OCI-LY7 (cell line): ENCODE measurements around the gene PRM2. TPM values are rescaled to one million over a fixed set of nuclear protein-coding genes. Genes with fewer than 3 reads are reported as not detected.

ENCODE experiments used
- BruUV-seq: library from RNA; stranded (reverse); fragments of 400-500 nt; replicated peaks from 2 replicates; lab custom pipeline; 2021; lab: Mats Ljungman, UMichigan
- CTCF ChIA-PET: fragments of 300-600 bp; sonication (Branson Sonifier 250); formaldehyde crosslinking; loops from one replicate; lab custom pipeline; 2022; ENCODE audit warnings: antibody characterized with exemption; ENCODE audit not compliant: unreplicated experiment; lab: Charles Lee
- POLR2A ChIA-PET: fragments of 300-600 bp; sonication (Branson Sonifier 250); formaldehyde crosslinking; loops from one replicate; lab custom pipeline; 2022; ENCODE audit warnings: antibody characterized with exemption; lab: Charles Lee
- DNase-seq: peaks from one replicate; pipeline ENCODE4 v3.0.0-alpha.2; 2015; ENCODE audit warnings: low spot score
- H2AFZ ChIP-seq: fragments of 200-600 bp; sonication (generic), shearing (Covaris generic); 2 replicates; pipeline ENCODE4 v1.6.1; 2014; ENCODE audit warnings: mild to moderate bottlenecking, antibody characterized with exemption, low read length, moderate library complexity
- H3K27ac ChIP-seq: fragments of 200-600 bp; sonication (generic); 2 replicates; pipeline ENCODE4 v1.5.1; 2014; ENCODE audit warnings: mixed run types, low read depth, mild to moderate bottlenecking, moderate library complexity, low read length, inconsistent platforms; ENCODE audit not compliant: poor library complexity, severe bottlenecking
- H3K36me3 ChIP-seq: fragments of 200-600 bp; sonication (generic); 2 replicates; pipeline ENCODE4 v1.6.1; 2014; ENCODE audit warnings: mild to moderate bottlenecking, antibody characterized with exemption, low read length, moderate library complexity, mixed read lengths; ENCODE audit not compliant: insufficient read depth
- H3K4me1 ChIP-seq: fragments of 200-600 bp; sonication (generic); 2 replicates; pipeline ENCODE4 v1.5.1; 2014; ENCODE audit warnings: mild to moderate bottlenecking, low read length; ENCODE audit not compliant: insufficient read depth, poor library complexity, severe bottlenecking
- H3K4me2 ChIP-seq: fragments of 200-600 bp; sonication (generic); 2 replicates; pipeline ENCODE4 v1.6.1; 2014; ENCODE audit warnings: mild to moderate bottlenecking, low read length
- H3K4me3 ChIP-seq: fragments of 200-600 bp; sonication (generic); 2 replicates; pipeline ENCODE4 v1.5.1; 2014; ENCODE audit warnings: mild to moderate bottlenecking, low read depth, low read length; ENCODE audit not compliant: poor library complexity, severe bottlenecking
- H3K79me2 ChIP-seq: fragments of 200-600 bp; sonication (generic); 2 replicates; pipeline ENCODE4 v1.6.1; 2016; ENCODE audit warnings: low read depth, mild to moderate bottlenecking, low read length, moderate library complexity, mixed read lengths; ENCODE audit not compliant: insufficient read depth
- H3K9me2 ChIP-seq: fragments of 200-600 bp; sonication (generic); 2 replicates; pipeline ENCODE4 v1.6.1; 2016; ENCODE audit warnings: mild to moderate bottlenecking, low read length, mixed read lengths; ENCODE audit not compliant: insufficient read depth
- H3K9me3 ChIP-seq: fragments of 200-600 bp; sonication (generic); 2 replicates; pipeline ENCODE4 v1.6.1; 2014; ENCODE audit warnings: mild to moderate bottlenecking, mixed run types, low read length, mixed read lengths
- H4K20me1 ChIP-seq: fragments of 200-600 bp; sonication (generic); 2 replicates; pipeline ENCODE4 v1.6.1; 2014; ENCODE audit warnings: mild to moderate bottlenecking, antibody characterized with exemption, low read length, moderate library complexity, mixed read lengths; ENCODE audit not compliant: insufficient read depth
- CTCF ChIP-seq: fragments of 200-600 bp; sonication (generic); conservative IDR thresholded peaks from 2 replicates; pipeline ENCODE4 v1.5.1; 2014; ENCODE audit warnings: mild to moderate bottlenecking, antibody characterized with exemption, low read length, moderate library complexity, mixed read lengths
- EZH2phosphoT487 ChIP-seq: fragments of 200-600 bp; sonication (generic); IDR thresholded peaks from 2 replicates; pipeline ENCODE4 v1.6.1; 2018; ENCODE audit warnings: low read depth, borderline replicate concordance, mild to moderate bottlenecking, mixed run types, antibody characterized with exemption, low read length, moderate library complexity, mixed read lengths
- intact Hi-C: fragments of 100-400 bp; cut with micrococcal nuclease; formaldehyde crosslinking; loops from one replicate; pipeline ENCODE4 v1.10.0; 2022; ENCODE audit not compliant: unreplicated experiment
- total RNA-seq, 2 experiments: library from RNA; depleted of rRNA in 1 of 2; stranded (reverse); fragments of >200 nt in 1 of 2; shearing (Covaris generic) in 1 of 2; gene quantifications; 2 replicates each; pipeline ENCODE4 v1.2.3, GENCODE V29; 2014 to 2022

PRM2 gene
- total RNA-seq, 2 experiments from 2014 or later: not detected

GRCh38 chr16:11242658-11243057 is 33.6 kb downstream of the PRM2 start:
- no TSS peak for BruUV-seq
- CTCF ChIA-PET: no interaction called here
- intact Hi-C loops: no loop called here
- Histone ChIP-seq H3K36me3 (no peaks in the 10 kb centered on the region), H3K9me2 (no peaks in the 10 kb centered on the region), H3K4me3 (no peak overlapping the region), H3K9me3 (no peaks in the 10 kb centered on the region), H3K27ac (no peak overlapping the region), H4K20me1 (no peaks in the 10 kb centered on the region), H3K4me2 (no peak overlapping the region), H2AFZ (no peak overlapping the region), H3K79me2 (no peaks in the 10 kb centered on the region), H3K4me1 (peaks cover 8% of the 10 kb centered on the region)
- TF ChIP-seq CTCF (no peak), EZH2phosphoT487 (no peak)
- no peak for DNase-seq
- POLR2A ChIA-PET: no interaction called here

GRCh38 chr16:11241480-11242204 is 34.6 kb downstream of the PRM2 start:
- H4K20me1 ChIP-seq: no peaks in the 10 kb centered on the region

More at GRCh38 chr16:11241480-11242204, 34.6 kb downstream of the PRM2 start:
- TF ChIP-seq CTCF (no peak), EZH2phosphoT487 (no peak)
- Histone ChIP-seq H3K4me1 (peaks cover 8% of the 10 kb centered on the region), H2AFZ (no peak overlapping the region), H3K79me2 (no peaks in the 10 kb centered on the region), H3K36me3 (no peaks in the 10 kb centered on the region), H3K4me2 (no peak overlapping the region), H3K9me3 (no peaks in the 10 kb centered on the region), H3K9me2 (no peaks in the 10 kb centered on the region), H3K4me3 (no peak overlapping the region), H3K27ac (no peak overlapping the region)
- ChIA-PET CTCF (no interaction called here), POLR2A (no interaction called here)
- intact Hi-C loops: no loop called here
- no peak for DNase-seq
- no TSS peak for BruUV-seq
